Liver (tissue), 9 donors: ENCODE results near the gene SLIT3. TPM values are rescaled to one million over a fixed set of nuclear protein-coding genes. Genes with fewer than 3 reads are reported as not detected.

Experiments
- DNase-seq: peaks from one replicate; pipeline ENCODE4 v3.0.0-alpha.2; 2017; ENCODE audit warnings: low spot score
- H3K27ac ChIP-seq, 2 donors: one replicate each; pipeline ENCODE4 v1.7.0; 2013; ENCODE audit warnings: inconsistent platforms in 2 of 2, low read length in 2 of 2, control low read depth in 1 of 2, low read depth in 1 of 2, mild to moderate bottlenecking in 1 of 2
- H3K27me3 ChIP-seq, 4 donors: one replicate each; pipeline versions ENCODE4 v1.6.1 to v1.7.0; 2013; ENCODE audit warnings: low read length in 3 of 4, inconsistent platforms in 1 of 4, mild to moderate bottlenecking in 1 of 4, moderate library complexity in 1 of 4; ENCODE audit not compliant: control insufficient read depth in 4 of 4, insufficient read depth in 4 of 4
- H3K36me3 ChIP-seq, 4 donors: one replicate each; pipeline versions ENCODE4 v1.6.1 to v1.7.0; 2013; ENCODE audit warnings: low read length in 3 of 4, mild to moderate bottlenecking in 3 of 4, low read depth in 1 of 4, moderate library complexity in 1 of 4; ENCODE audit not compliant: control insufficient read depth in 4 of 4, insufficient read depth in 3 of 4
- H3K4me1 ChIP-seq, 4 donors: one replicate each; pipeline versions ENCODE4 v1.6.1 to v1.7.0; 2013; ENCODE audit warnings: low read length in 3 of 4, mild to moderate bottlenecking in 3 of 4, moderate library complexity in 1 of 4; ENCODE audit not compliant: control insufficient read depth in 4 of 4, insufficient read depth in 4 of 4
- H3K4me3 ChIP-seq, 3 donors: one replicate each; pipeline versions ENCODE4 v1.6.1 to v1.7.0; 2013; ENCODE audit warnings: low read length in 3 of 3, control low read depth in 1 of 3, low read depth in 1 of 3, mild to moderate bottlenecking in 1 of 3
- H3K9ac ChIP-seq, 2 donors: one replicate each; pipeline ENCODE4 v1.7.0; 2013; ENCODE audit warnings: low read length in 2 of 2, mild to moderate bottlenecking in 2 of 2, moderate library complexity in 2 of 2, control low read depth in 1 of 2, low read depth in 1 of 2
- H3K9me3 ChIP-seq, 4 donors: one replicate each; pipeline versions ENCODE4 v1.6.1 to v1.7.0; 2013; ENCODE audit warnings: low read length in 3 of 4; ENCODE audit not compliant: control insufficient read depth in 4 of 4
- CTCF ChIP-seq: fragments of 150-350 bp; IDR thresholded peaks from 2 replicates; pipeline ENCODE4 v1.5.1; 2017; ENCODE audit warnings: improper control_type of control experiment, low read depth, low read length; ENCODE audit not compliant: missing input control
- EGR1 ChIP-seq, 2 donors: IDR thresholded peaks; 2 replicates each; pipeline ENCODE4 v1.6.1; 2016 to 2018; ENCODE audit warnings: antibody characterized with exemption in 2 of 2, low read depth in 2 of 2
- FOXA1 ChIP-seq: IDR thresholded peaks from 2 replicates; pipeline ENCODE4 v1.6.1; 2016; ENCODE audit warnings: antibody characterized with exemption
- FOXA2 ChIP-seq: IDR thresholded peaks from 2 replicates; pipeline ENCODE4 v1.6.1; 2016; ENCODE audit warnings: antibody characterized with exemption
- GABPA ChIP-seq, 2 donors: IDR thresholded peaks in 1 of 2; conservative IDR thresholded peaks in 1 of 2; 2 replicates each; pipeline ENCODE4 v1.6.1; 2016; ENCODE audit warnings: antibody characterized with exemption in 2 of 2, mild to moderate bottlenecking in 1 of 2, moderate library complexity in 1 of 2
- HNF4A ChIP-seq, 2 donors: conservative IDR thresholded peaks; 2 replicates each; pipeline ENCODE4 v1.6.1; 2016; ENCODE audit warnings: antibody characterized with exemption in 2 of 2, mild to moderate bottlenecking in 2 of 2
- HNF4G ChIP-seq: IDR thresholded peaks from 2 replicates; pipeline ENCODE4 v1.6.1; 2016; ENCODE audit warnings: antibody characterized with exemption
- JUND ChIP-seq, 2 donors: IDR thresholded peaks; 2 replicates each; pipeline ENCODE4 v1.6.1; 2016; ENCODE audit warnings: antibody characterized with exemption in 2 of 2
- MAX ChIP-seq: IDR thresholded peaks from 2 replicates; pipeline ENCODE4 v1.6.1; 2016; ENCODE audit warnings: antibody characterized with exemption
- NR2F2 ChIP-seq: IDR thresholded peaks from 2 replicates; pipeline ENCODE4 v1.6.1; 2016; ENCODE audit warnings: antibody characterized with exemption
- RAD21 ChIP-seq, 2 donors: IDR thresholded peaks; 2 replicates each; pipeline ENCODE4 v1.6.1; 2016; ENCODE audit warnings: antibody characterized with exemption in 2 of 2, mild to moderate bottlenecking in 2 of 2
- REST ChIP-seq: IDR thresholded peaks from 2 replicates; pipeline ENCODE4 v1.6.1; 2016; ENCODE audit warnings: antibody characterized with exemption, mild to moderate bottlenecking
- RXRA ChIP-seq, 2 donors: IDR thresholded peaks; 2 replicates each; pipeline ENCODE4 v1.6.1; 2017 to 2018; ENCODE audit warnings: antibody characterized with exemption in 2 of 2, mild to moderate bottlenecking in 1 of 2
- SP1 ChIP-seq: IDR thresholded peaks from 2 replicates; pipeline ENCODE4 v1.6.1; 2018; ENCODE audit warnings: antibody characterized with exemption, mild to moderate bottlenecking
- TAF1 ChIP-seq: conservative IDR thresholded peaks from 2 replicates; pipeline ENCODE4 v1.6.1; 2016; ENCODE audit warnings: antibody characterized with exemption, mild to moderate bottlenecking
- YY1 ChIP-seq: IDR thresholded peaks from 2 replicates; pipeline ENCODE4 v1.6.1; 2016; ENCODE audit warnings: antibody characterized with exemption, mild to moderate bottlenecking
- WGBS: extraction: QIAGEN DNeasy Blood & Tissue Kit; methylation state at CpG from one replicate; pipeline ENCODE4 v1.1.7; 2013; 5-methylcytosine and 5-hydroxymethylcytosine counted together
- polyA plus RNA-seq, 2 donors: library from polyadenylated mRNA; stranded (reverse) in 1 of 2; unstranded in 1 of 2; fragments of 200-250 nt in 1 of 2; fragments of >200 nt in 1 of 2; fragmentation: Nextera tagmentation in 1 of 2; extraction: Ambion mirVana in 1 of 2; gene quantifications; one replicate each; pipeline versions ENCODE4 v1.2.1 to v1.2.3, GENCODE V29; 2013 to 2015
- total RNA-seq, 2 donors: library from RNA; depleted of rRNA; stranded (reverse); fragments of >200 nt; gene quantifications; one replicate each; pipeline ENCODE4 v1.2.3, GENCODE V29; 2014
- TF ChIP-seq, protein P1 (sequence below): IDR thresholded peaks from 2 replicates; pipeline ENCODE4 v1.6.1; 2016; ENCODE audit warnings: antibody characterized with exemption
- TF ChIP-seq, protein P2 (sequence below): IDR thresholded peaks from 2 replicates; pipeline ENCODE4 v1.6.1; 2016; ENCODE audit warnings: antibody characterized with exemption
- donor health status: healthy.
- donor health status: healthy.
- donor health status: healthy.
- donor health status: healthy.
- donor health status: healthy.

SLIT3 gene
- total and polyA plus RNA-seq, 4 donors = 0.61 to 1.3 (median 0.91) TPM

DNA sequence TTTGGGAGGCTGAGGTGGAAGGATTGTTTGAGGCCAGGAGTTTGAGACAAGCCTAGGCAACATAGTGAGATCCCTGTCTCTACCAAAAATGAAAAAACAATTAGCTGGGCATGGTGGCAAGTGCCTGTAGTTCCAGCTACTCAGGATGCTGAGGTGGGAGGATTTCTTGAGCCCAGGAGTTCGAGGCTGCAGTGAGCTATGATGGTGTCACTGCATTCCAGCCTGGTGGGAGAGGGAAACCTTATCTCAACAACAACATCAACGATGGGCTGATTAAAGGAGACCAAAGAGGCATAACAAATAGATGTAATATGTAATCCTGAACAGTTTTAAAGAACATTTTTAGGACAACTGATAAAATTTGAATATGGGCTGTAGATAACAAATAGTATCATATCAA is 687.5 kb downstream of the SLIT3 start:
- Histone ChIP-seq H3K4me3 (no peak overlapping the region), H3K9ac (peak overlapping the region in 1 of 2 donors; percentile 50), H3K9me3 (no peaks in the 10 kb centered on the region), H3K4me1 (peaks cover 1 to 19% (median 10%) of the 10 kb centered on the region in 4 donors), H3K27ac (peak overlapping the region; percentile 86 to 88), H3K36me3 (no peaks in the 10 kb centered on the region), H3K27me3 (no peaks in the 10 kb centered on the region)
- no peak for DNase-seq
- TF ChIP-seq FOXA1 (peak; percentile 6), SP1 (no peak)
- 35% methylated on average over 2 of the region's 2 CpGs for WGBS

DNA sequence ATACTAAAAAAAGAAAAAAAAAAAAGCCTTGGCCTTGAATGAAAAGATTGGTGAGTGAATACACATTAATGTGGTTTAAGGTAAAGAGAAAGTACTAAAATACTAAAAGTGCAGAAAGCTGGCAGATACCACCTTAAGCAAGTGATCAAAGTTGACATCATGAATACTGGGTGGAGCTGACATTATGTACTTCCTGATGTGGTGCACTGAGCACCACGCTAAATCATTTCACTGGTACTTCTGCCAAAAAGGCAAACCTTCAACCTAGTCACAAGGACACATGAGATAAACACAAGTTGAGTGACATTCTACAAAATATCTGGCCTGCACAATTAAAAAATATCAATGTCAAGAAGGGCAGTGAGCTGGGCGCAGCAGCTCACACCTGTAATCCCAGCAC is 687.9 kb downstream of the SLIT3 start:
- Histone ChIP-seq H3K27ac (peak overlapping the region; percentile 86 to 88), H3K4me1 (peaks cover 1 to 19% (median 10%) of the 10 kb centered on the region in 4 donors), H3K9me3 (no peaks in the 10 kb centered on the region), H3K4me3 (no peak overlapping the region), H3K36me3 (no peaks in the 10 kb centered on the region), H3K27me3 (no peaks in the 10 kb centered on the region), H3K9ac (peak overlapping the region in 1 of 2 donors; percentile 50)
- 18% methylated on average over 2 of the region's 2 CpGs for WGBS
- TF ChIP-seq RAD21 (IDR thresholded peaks at IDR 0.05) (peak; percentile 31 to 44), RXRA (IDR thresholded peaks at IDR 0.05) (peak; percentile 64 to 78), HNF4G (no peak), MAX (peak; percentile 42), EGR1 (IDR thresholded peaks at IDR 0.05; ENCODE audit: low read depth in 2 of 2) (peak in 1 of 2 donors; percentile 32), CTCF (no peak), YY1 (peak; percentile 65), FOXA2 (peak; percentile 56), SP1 (peak; percentile 66), HNF4A (conservative IDR thresholded peaks at IDR 0.05) (peak; percentile 66 to 71), REST (peak; percentile 60), TAF1 (no peak), JUND (IDR thresholded peaks at IDR 0.05) (peak; percentile 25 to 74), NR2F2 (no peak), FOXA1 (peak; percentile 52), GABPA (IDR thresholded peaks at IDR 0.05 in 1 of 2, conservative IDR thresholded peaks at IDR 0.05 in 1 of 2) (peak in 1 of 2 donors; percentile 47)
- TF ChIP-seq, protein P1, sequence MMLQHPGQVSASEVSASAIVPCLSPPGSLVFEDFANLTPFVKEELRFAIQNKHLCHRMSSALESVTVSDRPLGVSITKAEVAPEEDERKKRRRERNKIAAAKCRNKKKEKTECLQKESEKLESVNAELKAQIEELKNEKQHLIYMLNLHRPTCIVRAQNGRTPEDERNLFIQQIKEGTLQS = no peak
- TF ChIP-seq, protein P2, sequence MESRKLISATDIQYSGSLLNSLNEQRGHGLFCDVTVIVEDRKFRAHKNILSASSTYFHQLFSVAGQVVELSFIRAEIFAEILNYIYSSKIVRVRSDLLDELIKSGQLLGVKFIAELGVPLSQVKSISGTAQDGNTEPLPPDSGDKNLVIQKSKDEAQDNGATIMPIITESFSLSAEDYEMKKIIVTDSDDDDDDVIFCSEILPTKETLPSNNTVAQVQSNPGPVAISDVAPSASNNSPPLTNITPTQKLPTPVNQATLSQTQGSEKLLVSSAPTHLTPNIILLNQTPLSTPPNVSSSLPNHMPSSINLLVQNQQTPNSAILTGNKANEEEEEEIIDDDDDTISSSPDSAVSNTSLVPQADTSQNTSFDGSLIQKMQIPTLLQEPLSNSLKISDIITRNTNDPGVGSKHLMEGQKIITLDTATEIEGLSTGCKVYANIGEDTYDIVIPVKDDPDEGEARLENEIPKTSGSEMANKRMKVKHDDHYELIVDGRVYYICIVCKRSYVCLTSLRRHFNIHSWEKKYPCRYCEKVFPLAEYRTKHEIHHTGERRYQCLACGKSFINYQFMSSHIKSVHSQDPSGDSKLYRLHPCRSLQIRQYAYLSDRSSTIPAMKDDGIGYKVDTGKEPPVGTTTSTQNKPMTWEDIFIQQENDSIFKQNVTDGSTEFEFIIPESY = peak; percentile 39
- no peak for DNase-seq
